ENCODE measurements around the gene CLCN2. TPM values are rescaled to one million over a fixed set of nuclear protein-coding genes. Genes with fewer than 3 reads are reported as not detected.

CLCN2 gene
- total RNA-seq, 2 donors from 2014 or later, result 7.5 to 12.2 TPM

- ATAC-seq (no peak), DNase-seq (no peak)
- Histone ChIP-seq H3K27ac (peak overlapping the region in 1 of 4 donors; percentile 34), H3K27me3 (no peaks in the 10 kb centered on the region), H3K36me3 (replicated peaks in 1 of 2; ENCODE audit: insufficient read depth in 1 of 2, low read depth in 2 of 2) (peaks cover 0 to 7% of the 10 kb centered on the region in 2 donors), H3K9me3 (no peaks in the 10 kb centered on the region), H3K4me1 (peaks cover 33% of the 10 kb centered on the region), H3K4me3 (no peak overlapping the region)
- WGBS, 2 donors, result 52 to 60% methylated on average over 3 of the region's 3 CpGs
- intact Hi-C loops (cut with DNase I), result no loop called here
- TF ChIP-seq CTCF (IDR thresholded peaks at IDR 0.05) (no peak), POLR2A (IDR thresholded peaks at IDR 0.05) (no peak)
Measured at GRCh38 chr3:184368586-184369183, 7.3 kb upstream of the CLCN2 start.

- Histone ChIP-seq H3K4me1 (peaks cover 34% of the 10 kb centered on the region), H3K9me3 (no peaks in the 10 kb centered on the region), H3K27ac (no peak overlapping the region), H3K4me3 (no peak overlapping the region), H3K36me3 (replicated peaks in 1 of 2; ENCODE audit: insufficient read depth in 1 of 2, low read depth in 2 of 2) (peaks cover 0 to 7% of the 10 kb centered on the region in 2 donors), H3K27me3 (no peaks in the 10 kb centered on the region)
- ATAC-seq (no peak), DNase-seq (no peak)
- intact Hi-C loops (cut with DNase I), result no loop called here
- TF ChIP-seq CTCF (IDR thresholded peaks at IDR 0.05) (no peak), POLR2A (IDR thresholded peaks at IDR 0.05) (no peak)
- 88% methylated on average over 4 to 9 of the region's 9 CpGs for WGBS, 2 donors
Measured at GRCh38 chr3:184368116-184368515, 6.7 kb upstream of the CLCN2 start.

- TF ChIP-seq CTCF (IDR thresholded peaks at IDR 0.05) (no peak), POLR2A (IDR thresholded peaks at IDR 0.05) (no peak)
- peaks cover 0 to 7% of the 10 kb centered on the region in 2 donors for H3K36me3 ChIP-seq (replicated peaks in 1 of 2; ENCODE audit: insufficient read depth in 1 of 2, low read depth in 2 of 2)
- ATAC-seq, result no peak
- intact Hi-C loops (cut with DNase I), result no loop called here
- H3K27ac ChIP-seq, result no peak overlapping the region
- 73 to 75% methylated on average over 5 of the region's 5 CpGs for WGBS, 2 donors
- H3K4me1 ChIP-seq, result peaks cover 28% of the 10 kb centered on the region
- DNase-seq, result no peak
- no peaks in the 10 kb centered on the region for H3K27me3 ChIP-seq
- H3K4me3 ChIP-seq, result no peak overlapping the region
- no peaks in the 10 kb centered on the region for H3K9me3 ChIP-seq
Measured at GRCh38 chr3:184366619-184367289, 5.3 kb upstream of the CLCN2 start.

GRCh38 chr3:184362668-184363546 is 1.5 kb upstream of the CLCN2 start:
- ATAC-seq (peak; percentile 84), DNase-seq (peak; percentile 96 to 98 (median 98))
- Histone ChIP-seq H3K27ac (peak overlapping the region; percentile 95 to 97 (median 96)), H3K4me1 (peaks cover 36% of the 10 kb centered on the region), H3K27me3 (no peaks in the 10 kb centered on the region), H3K4me3 (peak overlapping the region; percentile 57 to 69), H3K9me3 (no peaks in the 10 kb centered on the region), H3K36me3 (replicated peaks in 1 of 2; ENCODE audit: insufficient read depth in 1 of 2, low read depth in 2 of 2) (peaks cover 0 to 6% of the 10 kb centered on the region in 2 donors)
- intact Hi-C loops (cut with DNase I), result no loop called here
- 1% methylated on average over 34 to 58 of the region's 68 CpGs for WGBS, 2 donors
- TF ChIP-seq CTCF (IDR thresholded peaks at IDR 0.05) (peak; percentile 28 to 79 (median 57)), POLR2A (IDR thresholded peaks at IDR 0.05) (peak; percentile 68 to 90 (median 88))

Measured in body of pancreas (tissue), 4 donors.